ENCODE results near the gene DPY19L1. TPM values are rescaled to one million over a fixed set of nuclear protein-coding genes. Genes with fewer than 3 reads are reported as not detected.
A peak's percentile ranks its signal among the peaks of the same experiment; 100 is the strongest.
"Not testable (repeated sequence)": the region's sequence is repeated elsewhere in the genome, so short reads cannot be mapped to it uniquely, and the experiment has no call there.

The DPY19L1 gene
- total RNA-seq, 1 experiment from 2014 or later = 58.3 TPM

DNA sequence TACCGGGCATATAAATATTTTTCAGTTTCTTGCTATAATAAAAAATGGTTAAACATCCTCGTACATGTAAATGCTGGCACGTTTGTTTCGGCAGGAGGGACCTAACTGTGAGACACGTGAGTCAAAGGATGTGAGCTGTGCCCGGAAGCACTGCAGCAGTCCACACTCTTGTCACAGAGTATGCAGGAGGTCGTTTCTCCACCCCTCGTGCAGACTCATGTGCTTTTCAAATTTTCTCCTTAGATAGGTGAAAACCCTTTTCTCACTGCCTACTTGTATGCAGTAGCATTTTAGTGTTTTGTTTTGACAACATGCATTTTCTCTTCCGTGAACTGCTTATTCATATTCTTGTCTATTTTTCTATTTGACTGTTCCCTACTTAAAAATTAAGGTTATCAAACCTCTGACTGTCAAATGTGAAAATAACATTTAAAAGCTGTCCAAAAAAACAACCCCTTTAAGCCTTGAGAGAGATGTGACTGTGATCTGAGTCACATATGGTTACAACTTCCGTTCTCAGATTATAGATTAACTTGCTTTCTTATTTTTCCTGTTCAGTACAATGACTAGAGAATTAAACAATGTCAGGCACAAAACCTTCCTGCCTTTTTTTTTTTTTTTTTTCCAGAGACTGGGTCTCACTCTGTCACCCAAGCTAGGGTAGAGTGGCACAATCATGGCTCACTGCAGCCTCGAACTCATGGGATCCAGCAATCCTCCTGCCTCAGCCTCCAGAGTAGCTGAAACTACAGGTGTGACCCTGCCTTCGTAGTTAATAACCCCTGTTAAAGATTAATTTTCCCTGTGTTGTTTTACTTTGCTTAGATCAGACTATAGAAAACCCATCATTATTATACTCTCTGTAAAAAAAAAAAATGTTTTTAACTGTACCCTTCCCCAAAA is 45.1 kb downstream of the DPY19L1 start:
- DNase-seq (ENCODE audit: low read depth) = peak; percentile 88

DNA sequence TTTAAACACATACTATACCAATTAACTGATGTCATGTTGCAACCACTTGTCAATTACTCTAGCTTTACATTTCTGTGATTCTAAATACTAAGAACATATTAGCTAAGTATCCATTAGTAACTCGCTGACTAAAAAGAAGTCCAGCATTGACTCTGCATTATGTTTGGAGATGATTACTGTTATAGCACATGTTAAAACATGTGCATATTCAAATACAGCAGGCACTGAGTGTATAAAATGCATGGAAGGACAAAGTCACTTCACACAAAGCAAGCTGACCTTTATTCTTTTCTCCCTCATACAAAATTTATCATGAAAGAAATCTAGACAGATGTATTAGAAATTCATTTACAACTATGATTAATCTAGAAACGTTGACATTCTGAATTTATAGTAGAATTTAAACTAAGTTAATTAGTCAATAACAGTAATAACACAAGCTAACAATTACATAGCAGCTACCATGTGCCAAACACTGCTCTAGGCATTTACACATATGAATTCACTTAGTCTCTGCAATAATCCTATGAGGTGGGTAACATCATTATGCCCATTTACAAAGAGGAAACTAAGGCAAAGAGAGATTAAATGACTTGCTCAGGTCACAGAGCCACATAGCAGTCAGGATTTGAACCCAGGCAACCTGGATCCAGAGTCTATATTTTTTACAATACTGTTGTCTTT is 48.7 kb downstream of the DPY19L1 start:
- DNase-seq (ENCODE audit: low read depth) = not testable (repeated sequence)

DNA sequence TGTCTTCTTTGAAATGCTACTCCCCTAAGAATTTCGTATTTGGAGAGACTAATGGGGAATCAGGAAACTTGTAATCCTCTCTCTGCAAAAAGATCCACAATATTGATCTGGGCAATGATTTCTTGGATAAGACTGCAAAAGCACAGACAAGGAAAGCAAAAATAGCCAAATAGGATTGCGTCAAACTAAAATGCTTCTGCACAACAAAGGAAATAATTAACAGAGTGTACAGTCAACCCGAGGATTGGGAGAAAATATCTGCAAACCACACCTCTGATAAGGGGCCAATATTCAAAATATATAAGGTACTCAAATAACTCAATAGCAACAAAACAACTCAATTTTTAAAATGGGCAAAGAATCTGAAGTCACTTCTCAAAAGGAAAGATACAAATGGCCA is 52.1 kb downstream of the DPY19L1 start:
- not testable (repeated sequence) for DNase-seq (ENCODE audit: low read depth)

DNA sequence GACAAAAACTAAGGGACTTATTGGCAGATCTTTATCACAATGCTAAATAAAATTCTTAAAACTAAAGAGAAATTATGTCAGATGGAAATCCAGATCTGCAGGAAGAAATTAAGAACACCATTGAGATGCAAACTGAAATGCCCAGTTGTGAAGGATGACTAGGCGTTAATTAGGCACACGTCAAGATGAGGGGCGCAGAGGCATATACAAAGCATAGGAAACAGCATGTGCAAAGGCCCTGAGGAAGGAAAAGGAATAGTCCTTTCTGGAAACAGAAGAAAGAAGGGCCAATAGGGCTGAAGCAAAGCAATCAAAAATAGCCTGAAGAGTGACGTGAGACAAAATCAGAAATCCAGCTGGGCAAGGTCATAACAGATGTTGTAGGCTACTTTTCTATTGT is 53.1 kb downstream of the DPY19L1 start:
- DNase-seq (ENCODE audit: low read depth) = not testable (repeated sequence)

DNA sequence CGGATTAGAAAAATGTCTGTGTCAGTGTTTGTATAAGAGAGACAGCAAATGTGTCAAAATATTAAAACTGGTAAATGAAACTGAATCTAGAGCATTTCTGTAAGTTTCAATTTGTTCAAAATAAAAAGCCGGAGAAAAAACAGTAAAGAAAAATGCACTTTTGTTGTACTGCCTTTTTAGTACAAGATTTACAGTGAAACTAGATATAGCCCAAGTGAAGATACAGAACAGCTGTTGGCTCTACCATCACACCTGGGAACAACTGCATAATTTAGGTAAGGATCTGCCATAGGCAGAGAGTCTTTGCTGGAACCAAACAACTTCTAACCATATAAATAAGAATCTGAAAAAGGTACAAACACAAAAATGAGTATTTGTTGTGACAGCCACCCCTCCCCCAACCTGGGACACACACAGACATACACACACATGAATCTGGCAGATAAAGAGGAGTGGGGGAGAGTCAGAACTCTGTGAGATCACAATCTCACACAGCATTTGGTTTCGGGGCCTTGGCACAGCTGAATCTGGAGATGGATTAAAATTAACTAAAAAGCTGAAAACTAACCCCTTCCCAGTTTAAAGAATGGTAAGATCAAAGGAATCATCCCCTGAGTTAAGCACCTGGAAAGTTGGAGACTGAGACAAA is 54.8 kb downstream of the DPY19L1 start:
- DNase-seq (ENCODE audit: low read depth) = no peak

DNA sequence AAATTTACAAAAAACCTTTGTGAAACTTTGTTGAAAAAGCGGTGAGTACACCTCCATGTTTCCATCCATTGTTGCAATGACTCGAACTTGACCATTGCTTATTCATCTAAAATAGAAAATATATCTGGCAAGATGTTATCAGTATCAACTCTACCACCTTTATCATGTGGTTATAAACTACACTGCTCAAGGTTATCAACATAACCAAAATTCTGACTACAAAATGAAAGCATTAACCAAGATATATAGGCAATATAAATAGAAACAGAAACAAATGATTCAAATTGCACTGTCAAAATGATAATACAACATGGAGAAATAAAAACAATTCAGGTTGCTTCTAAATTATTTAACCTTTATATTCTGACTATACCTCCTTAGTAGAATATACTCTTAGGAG is 58.2 kb downstream of the DPY19L1 start:
- DNase-seq (ENCODE audit: low read depth) = not testable (repeated sequence)

DNA sequence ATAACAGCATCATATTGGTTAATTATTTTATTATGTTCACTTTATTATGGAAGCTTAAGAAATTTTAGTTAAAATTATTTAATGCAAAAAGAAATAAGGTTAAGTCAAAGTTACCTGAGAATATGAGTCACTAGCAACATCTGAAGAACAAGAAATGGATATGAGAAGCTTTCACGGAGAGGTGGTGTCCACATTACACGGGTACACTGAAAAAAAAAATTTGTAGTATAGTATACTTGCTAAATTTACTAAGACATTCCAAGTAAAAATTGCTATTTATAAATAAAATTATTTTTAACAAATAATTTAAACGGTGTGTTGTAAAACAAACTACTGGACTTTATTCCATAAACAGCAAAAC is 63.9 kb downstream of the DPY19L1 start:
- no peak for DNase-seq (ENCODE audit: low read depth)

DNA sequence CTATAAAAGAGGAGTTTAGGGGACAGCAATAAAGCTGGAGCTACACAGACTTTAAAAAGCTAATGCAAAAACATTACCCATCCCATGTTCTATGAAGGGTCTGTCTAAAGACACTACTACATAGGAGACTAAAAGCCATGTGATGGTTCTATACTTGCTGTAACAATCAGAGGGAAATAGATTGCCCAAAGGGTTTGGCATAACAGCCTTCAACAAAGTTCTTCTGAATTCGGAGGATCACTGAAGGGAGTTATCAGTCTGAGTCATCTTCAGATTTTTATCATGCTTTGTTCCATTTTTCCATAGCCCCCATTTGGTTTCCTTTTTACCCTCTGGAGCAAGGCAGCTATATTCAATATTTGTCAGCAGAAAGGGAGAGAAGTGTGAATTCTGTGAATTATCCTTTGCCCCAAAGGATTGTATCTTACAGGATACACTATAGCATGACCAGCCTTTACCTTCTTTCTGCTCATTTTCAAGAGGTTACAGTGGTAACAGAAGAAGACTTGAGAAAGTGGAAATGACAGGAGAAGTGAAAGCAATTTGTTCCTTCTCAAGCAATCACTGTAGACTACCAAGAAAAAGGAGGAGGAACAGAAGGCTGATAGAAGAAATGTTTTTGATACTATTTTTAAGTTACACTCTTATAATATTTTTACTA is 64.4 kb downstream of the DPY19L1 start:
- DNase-seq (ENCODE audit: low read depth) = not testable (repeated sequence)

DNA sequence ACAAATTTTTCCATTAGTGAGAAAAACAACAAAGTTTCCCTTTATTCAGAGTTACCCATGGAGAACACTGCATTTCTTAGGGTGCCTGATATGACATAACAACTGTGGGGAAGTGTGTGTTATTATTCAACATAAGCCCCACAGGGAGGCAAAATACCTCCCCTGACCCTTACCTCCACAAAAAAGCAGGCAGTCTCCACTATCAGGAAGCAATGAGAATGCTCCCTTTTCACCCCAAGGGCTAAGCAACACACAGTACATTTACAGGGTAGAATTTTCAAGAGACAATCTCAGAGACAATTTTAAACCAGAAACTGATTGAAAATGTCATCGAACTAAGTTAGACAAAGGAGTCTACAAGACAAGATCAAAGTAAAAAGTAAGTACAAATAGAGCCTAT is 69.5 kb downstream of the DPY19L1 start:
- DNase-seq (ENCODE audit: low read depth) = not testable (repeated sequence)

DNA sequence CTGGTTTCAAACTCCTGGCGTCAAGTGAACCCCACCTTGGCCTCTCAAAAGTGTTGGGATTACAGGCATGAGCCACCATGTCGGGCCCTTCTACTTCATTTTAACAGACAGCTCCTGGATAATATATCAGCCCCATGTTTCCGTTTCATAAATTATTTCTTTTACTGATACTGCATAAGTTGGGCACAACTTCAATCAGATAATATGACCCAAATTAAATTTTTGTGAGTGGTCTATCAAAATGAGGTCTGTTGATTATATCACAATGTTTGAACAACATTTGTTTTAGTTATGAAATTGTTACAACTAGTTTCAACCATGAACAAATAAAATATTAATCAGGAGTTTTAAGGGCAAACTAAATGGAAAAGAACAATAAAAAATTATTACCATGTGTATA is 70.8 kb downstream of the DPY19L1 start:
- DNase-seq (ENCODE audit: low read depth) = not testable (repeated sequence)

DNA sequence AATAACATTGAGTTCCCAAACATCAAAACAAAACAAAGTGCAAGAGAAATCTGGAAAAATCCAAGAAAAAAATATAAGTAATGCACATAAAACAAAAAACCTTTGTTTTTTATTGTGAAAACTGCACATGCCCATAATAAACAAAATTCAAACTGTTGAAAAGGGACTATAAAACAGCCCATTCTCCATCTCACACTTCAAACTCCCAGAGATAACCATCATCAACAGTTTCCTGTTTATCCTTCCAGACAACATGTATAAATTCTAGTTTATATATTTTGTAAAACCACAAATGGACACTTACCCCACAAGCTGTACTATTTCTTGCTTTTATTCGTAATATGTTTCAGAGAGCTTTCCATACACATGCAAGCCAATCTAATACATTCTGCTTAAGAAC is 79.3 kb downstream of the DPY19L1 start:
- DNase-seq (ENCODE audit: low read depth) = no peak

DNA sequence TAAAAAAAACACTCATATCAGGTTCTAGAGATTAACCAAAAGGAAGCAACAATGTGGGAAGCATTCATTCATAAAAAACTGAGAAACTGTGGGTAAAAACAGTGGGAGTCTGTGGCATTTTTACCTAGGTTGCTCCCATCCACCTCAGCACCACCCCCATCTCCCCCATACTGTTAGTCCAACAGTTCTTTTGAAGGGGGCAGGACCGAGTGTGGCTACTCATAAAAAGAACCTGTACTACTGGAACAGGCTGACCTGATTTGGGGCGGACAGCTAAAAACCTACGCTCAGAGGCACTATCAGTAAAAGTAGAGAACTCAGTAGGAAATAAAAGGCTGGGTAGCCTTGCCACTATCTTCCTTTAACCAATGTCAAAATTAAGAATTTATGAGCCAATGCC is 84.5 kb downstream of the DPY19L1 start:
- no peak for DNase-seq (ENCODE audit: low read depth)

DNA sequence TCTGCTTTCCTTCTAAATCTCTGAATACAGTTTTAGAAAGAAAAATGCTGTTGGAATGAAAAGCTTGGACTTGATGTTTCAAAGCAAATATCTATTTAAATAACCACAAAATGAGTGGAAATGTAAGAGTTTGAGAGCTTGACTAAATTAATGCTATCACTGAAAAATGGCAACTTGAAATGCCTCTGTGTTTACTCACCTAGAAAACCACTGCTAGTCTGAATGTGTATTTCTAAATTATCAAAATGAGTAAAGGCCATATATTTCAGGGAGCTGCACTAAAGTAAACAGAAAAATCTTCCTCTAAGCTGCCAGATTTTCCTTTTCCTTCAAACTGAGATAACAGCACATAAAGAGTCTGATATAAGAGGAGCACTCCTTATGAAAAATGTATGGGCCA is 87.9 kb downstream of the DPY19L1 start:
- no peak for DNase-seq (ENCODE audit: low read depth)

DNA sequence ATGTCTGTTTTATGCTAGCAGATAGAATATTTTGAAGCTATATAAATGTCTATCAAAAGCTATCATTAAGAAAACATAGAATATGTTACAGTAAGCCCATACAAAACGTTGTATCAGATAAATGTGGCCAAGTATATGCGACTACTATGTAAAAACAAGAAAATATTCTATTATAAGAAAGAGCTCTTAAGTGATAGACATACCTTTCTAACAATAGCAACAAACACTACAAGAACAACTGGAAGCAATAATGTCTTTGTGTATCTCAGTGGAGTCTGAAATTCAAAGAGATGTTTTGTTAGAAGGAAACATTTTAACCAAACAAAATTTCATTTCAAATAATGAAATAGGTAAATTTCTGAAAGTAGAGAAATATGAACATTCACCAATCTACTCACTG is 89.9 kb downstream of the DPY19L1 start:
- DNase-seq (ENCODE audit: low read depth) = not testable (repeated sequence)

DNA sequence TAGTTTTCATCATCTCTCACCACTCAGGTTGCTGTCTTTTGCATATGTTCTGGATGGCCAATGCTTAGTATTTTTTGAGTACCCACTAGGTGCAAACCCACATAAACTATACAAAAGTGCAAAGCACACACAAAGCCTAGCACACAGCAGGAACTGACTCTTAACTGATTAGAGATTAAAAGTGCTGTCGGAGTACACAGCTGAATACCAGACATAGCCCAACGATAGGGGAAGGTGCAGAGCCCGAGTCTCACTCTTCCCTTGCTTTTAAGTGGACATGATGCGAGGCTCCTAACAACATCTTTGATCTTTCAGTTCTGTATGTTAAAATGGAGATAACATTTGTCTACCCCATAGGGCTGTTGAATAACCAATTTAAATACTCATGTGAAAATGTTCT is 90.8 kb downstream of the DPY19L1 start:
- no peak for DNase-seq (ENCODE audit: low read depth)

DNA sequence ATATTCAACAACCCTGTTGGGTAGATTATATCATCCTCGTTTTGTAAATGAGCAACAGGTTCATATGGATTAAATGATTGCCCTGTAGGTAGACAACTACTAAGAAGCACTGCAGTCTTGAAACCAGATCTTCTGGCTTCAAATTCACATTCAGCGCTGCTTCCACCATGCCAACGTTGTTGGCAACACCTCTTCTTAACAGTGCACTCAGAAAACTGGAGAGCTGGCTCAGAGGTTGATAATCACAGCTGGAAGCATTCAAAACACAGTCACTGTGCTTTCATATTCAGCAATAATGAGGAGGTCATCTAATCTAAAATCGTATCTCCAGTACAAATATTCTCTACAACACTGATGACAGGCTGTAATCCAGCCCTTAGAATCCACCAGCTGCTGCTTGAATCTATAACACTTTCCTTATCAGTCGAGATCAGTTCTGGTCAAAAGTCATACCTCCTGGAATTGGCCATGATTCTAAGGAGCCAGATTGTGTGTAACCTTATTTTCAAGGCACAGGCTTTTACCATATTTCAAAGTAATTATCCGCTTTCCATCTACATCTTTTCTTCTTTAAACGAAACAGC is 91.3 kb downstream of the DPY19L1 start:
- DNase-seq (ENCODE audit: low read depth) = not testable (repeated sequence)

DNA sequence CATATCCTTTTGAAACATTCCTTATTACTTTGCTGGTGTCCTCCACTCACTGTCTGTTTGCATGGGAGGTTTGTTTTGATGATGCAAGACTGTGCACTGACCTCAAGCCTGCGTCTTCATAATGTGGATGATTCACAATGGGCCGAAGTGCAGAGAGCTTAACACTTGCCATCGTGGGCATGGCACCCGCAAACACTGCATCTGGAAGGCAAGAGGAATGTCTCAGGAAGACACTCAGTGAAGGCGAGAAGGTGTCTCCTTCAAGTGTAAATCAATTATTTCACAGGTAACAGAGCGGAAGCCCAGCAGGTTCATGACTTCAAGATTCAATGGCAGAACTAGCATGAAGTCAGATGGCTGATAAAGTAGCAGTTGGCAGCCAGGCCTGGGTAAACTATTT is 98.1 kb downstream of the DPY19L1 start:
- peak; percentile 92 for DNase-seq (ENCODE audit: low read depth)

DNA sequence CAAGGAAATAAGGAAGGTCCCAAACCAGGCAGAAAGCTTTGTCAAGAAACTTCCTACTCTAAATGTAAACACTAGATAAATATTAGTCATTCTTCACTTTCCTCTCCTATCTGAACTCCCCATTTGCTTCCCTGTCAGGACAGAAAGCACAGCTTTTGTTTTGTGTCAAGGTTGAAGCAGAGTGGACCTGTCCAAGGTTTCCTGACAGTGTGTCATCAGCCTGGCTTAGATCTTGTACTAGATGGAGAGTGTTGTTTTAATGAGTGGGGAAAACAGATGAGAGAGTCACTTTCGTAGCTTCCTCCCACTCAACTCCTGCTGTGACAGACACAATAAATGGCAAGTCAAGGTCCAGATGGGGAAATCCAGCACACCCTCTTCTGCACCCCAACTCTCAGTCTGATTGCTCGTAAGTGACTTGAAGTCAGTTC is 101.5 kb downstream of the DPY19L1 start:
- DNase-seq (ENCODE audit: low read depth) = not testable (repeated sequence)

DNA sequence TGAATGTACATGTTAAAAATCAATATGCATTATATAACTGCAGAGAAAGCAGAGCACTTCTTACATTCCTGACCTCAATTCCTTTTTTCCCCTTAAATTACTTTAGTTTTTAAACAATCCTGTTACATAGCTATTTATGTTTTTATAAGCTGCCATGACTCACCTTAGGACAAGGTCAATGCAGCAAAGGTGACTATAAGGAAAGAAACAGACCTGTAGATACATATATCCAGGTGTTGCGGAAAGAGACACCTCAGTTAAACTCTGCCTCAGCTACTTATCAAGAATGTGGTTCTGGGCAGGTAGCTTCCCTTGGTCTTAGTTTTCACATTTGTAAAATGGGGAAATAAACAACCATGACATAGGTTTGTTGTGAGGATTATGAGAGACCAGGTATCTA is 105.5 kb downstream of the DPY19L1 start:
- DNase-seq (ENCODE audit: low read depth) = no peak

DNA sequence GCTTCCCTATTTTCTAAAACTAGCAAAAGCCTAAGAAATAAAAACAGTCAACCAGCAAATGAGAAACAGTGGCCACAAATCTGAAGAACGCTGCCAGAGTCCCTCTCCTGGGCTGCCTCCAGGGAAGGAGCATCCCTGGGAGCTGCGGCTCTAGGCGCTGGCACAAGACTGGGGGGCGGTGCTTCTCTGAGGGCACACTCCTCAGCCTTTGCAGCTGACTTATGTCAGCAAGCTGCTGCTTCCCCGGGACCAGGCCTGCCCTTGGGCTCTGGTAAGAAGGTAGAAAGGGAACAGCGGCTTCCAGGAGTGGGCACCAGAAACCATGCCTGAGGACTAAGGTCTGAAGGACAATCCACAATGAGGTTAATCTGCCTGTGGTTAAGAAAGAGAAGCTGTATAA is 107.5 kb downstream of the DPY19L1 start:
- DNase-seq (ENCODE audit: low read depth) = not testable (repeated sequence)

DNA sequence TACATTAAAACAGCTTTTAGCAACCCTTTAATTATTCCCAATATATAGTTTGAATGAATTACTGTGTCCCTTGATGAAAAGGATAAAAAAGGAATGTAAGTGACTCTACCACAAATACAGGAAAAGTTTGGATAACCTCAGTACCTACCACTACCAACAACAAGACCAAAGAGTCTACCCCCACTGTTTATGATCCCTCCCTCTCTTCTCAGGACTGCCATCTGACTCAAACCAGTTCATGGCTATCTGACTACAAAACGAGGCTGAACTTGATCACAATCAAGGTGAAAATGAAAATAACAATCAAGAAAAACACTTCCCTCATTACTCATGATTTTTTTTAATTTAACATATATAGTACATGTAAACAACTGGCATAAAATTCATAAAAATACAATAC is 108.7 kb downstream of the DPY19L1 start:
- DNase-seq (ENCODE audit: low read depth) = no peak

Measured in HT1080 (cell line).